ENCODE measurements around the gene ANO9. TPM values are rescaled to one million over a fixed set of nuclear protein-coding genes. Genes with fewer than 3 reads are reported as not detected.

Gene ANO9
- total RNA-seq, 3 donors from 2014 or later (not counting 1 experiment from before 2014, with no cell fraction given), result 15.1 to 21.3 (median 15.1) TPM

DNA sequence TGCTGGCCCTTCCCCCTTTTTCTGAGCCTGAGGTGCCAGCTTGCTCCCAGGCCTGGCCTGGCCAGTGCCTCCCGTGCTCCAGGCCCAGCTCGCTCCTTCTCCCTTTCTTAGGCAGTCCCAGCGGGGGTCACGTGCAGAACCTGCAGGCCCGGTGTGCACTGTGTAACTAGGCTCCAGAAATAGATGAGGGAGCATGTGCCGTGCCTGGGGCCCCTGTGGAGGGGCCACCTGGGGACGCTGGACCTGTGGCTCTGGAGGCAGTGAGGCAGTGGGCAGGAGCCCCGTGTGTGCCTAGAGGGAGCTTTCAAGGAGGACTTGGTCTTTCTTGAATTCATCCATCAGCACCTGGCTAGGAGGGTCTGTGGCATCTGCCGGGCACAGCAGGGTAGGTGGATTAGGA is 19.8 kb upstream of the ANO9 start:
- H3K27me3 Mint-ChIP-seq (ENCODE audit: low read depth in 2 of 2), result no peaks in the 10 kb centered on the region
- Histone ChIP-seq H3K36me3 (ENCODE audit: control insufficient read depth, insufficient read depth, low read length) (peaks cover 11% of the 10 kb centered on the region), H3K27me3 (ENCODE audit: control insufficient read depth, insufficient read depth, low read length) (no peaks in the 10 kb centered on the region), H3K9me3 (ENCODE audit: control insufficient read depth, insufficient read depth, low read length) (no peaks in the 10 kb centered on the region), H3K27ac (ENCODE audit: low read length) (no peak overlapping the region), H3K4me3 (ENCODE audit: low read length) (no peak overlapping the region), H3K4me1 (ENCODE audit: control insufficient read depth, insufficient read depth, low read length) (peaks cover 14% of the 10 kb centered on the region)
- WGBS (ENCODE audit: insufficient coverage), result 96% methylated on average over 9 of the region's 9 CpGs
- no peaks in the 10 kb centered on the region for H3K9me3 Mint-ChIP-seq
- DNase-seq, result no peak
- intact Hi-C loops (cut with micrococcal nuclease), result no loop called here
- no peaks in the 10 kb centered on the region for H3K36me3 Mint-ChIP-seq
- no peak for ATAC-seq
- no peak overlapping the region for H3K27ac Mint-ChIP-seq
- TF ChIP-seq, protein P1, sequence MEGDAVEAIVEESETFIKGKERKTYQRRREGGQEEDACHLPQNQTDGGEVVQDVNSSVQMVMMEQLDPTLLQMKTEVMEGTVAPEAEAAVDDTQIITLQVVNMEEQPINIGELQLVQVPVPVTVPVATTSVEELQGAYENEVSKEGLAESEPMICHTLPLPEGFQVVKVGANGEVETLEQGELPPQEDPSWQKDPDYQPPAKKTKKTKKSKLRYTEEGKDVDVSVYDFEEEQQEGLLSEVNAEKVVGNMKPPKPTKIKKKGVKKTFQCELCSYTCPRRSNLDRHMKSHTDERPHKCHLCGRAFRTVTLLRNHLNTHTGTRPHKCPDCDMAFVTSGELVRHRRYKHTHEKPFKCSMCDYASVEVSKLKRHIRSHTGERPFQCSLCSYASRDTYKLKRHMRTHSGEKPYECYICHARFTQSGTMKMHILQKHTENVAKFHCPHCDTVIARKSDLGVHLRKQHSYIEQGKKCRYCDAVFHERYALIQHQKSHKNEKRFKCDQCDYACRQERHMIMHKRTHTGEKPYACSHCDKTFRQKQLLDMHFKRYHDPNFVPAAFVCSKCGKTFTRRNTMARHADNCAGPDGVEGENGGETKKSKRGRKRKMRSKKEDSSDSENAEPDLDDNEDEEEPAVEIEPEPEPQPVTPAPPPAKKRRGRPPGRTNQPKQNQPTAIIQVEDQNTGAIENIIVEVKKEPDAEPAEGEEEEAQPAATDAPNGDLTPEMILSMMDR (IDR thresholded peaks at IDR 0.05), result no peak
- peaks cover 13% of the 10 kb centered on the region in 2 donors for H3K4me1 Mint-ChIP-seq
- peak overlapping the region; percentile 21 for H3K4me3 Mint-ChIP-seq

DNA sequence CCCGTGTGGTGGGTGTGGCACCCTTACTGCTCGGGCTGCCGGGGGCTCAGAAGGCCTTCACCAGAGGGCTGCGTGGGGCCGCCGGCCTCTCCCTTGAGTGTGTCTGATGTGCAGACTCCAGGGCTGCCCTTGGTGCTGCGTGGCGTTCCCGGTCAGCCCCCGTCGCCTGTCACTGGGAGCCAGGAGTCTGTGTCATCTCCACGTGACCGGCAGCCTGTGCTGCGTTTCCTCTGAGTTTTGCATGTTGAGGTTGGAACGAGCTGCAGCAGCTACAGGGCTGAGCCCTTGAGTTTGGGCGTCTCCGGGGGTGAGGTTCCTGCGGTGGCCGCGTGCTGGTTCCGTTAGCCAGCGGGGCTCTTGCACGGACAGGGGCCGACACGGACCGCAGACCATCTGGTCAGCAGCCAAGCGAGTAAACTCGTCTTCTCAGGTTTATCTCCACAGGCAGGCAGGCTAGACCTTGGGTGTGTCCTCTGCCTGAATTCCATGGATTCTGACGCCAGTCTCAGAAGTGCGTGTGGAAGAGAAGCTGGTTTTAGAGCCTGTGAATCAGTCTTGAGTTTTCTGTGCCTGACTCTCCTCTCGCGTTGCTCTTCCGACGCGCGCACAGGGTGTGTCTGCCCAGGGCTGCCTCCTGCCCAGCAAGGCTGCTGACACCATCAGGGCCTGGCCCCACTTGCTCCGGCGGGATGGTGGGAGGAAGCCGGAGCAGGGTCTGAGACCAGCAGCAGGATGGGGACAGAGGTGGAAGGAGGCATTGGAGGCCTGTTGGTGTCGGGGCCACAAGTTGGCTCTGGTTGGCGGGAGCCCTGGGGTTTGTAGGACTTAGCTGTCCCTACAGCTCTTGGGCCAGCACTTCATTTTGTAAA is 18.8 kb upstream of the ANO9 start:
- Histone ChIP-seq H3K27me3 (ENCODE audit: control insufficient read depth, insufficient read depth, low read length) (no peaks in the 10 kb centered on the region), H3K4me1 (ENCODE audit: control insufficient read depth, insufficient read depth, low read length) (peaks cover 24% of the 10 kb centered on the region), H3K9me3 (ENCODE audit: control insufficient read depth, insufficient read depth, low read length) (no peaks in the 10 kb centered on the region), H3K36me3 (ENCODE audit: control insufficient read depth, insufficient read depth, low read length) (peaks cover 11% of the 10 kb centered on the region), H3K27ac (ENCODE audit: low read length) (no peak overlapping the region), H3K4me3 (ENCODE audit: low read length) (no peak overlapping the region)
- H3K27ac Mint-ChIP-seq, result no peak overlapping the region
- no peak overlapping the region for H3K4me3 Mint-ChIP-seq
- intact Hi-C loops (cut with micrococcal nuclease), result no loop called here
- TF ChIP-seq, protein P1 (IDR thresholded peaks at IDR 0.05), result no peak
- H3K4me1 Mint-ChIP-seq, result peaks cover 19 to 22% of the 10 kb centered on the region in 2 donors
- H3K9me3 Mint-ChIP-seq, result no peaks in the 10 kb centered on the region
- H3K27me3 Mint-ChIP-seq (ENCODE audit: low read depth in 2 of 2), result no peaks in the 10 kb centered on the region
- ATAC-seq (no peak), DNase-seq (no peak)
- H3K36me3 Mint-ChIP-seq, result no peaks in the 10 kb centered on the region
- WGBS (ENCODE audit: insufficient coverage), result 97% methylated on average over 41 of the region's 41 CpGs

DNA sequence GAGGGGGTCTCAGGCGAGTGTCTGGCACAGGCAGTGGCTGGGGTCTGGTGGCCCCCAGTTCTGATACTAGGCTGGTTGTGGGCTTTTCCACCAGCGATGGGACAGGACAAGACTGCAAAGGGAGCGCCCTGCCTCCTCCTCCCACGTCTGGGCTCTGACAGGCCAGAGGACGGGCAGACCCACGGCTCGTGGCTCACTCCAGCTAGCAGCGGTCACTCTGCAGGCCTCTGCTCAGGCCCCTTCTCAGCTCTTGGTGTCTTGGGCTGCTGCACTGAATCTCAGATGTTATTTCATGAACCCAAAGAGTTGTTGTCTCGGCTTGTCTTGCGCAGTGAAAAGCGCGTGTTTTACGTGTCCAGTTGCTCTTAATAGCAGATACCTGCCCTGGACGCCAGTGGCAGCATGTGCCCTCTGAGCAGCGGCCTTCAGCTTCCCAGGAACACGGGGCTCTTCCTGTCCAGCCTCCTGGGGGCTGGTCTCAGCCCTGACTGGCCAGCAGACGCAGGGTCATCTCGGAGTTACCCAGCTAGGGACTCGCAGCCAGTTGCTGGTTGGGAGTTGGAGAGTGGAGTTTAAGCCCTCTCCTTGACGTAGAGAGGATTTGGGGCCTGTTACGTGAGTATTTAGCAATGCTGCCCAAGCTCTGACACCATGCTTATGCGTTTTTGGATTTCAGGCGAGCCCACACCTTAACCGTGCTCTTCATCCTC is 17.9 kb upstream of the ANO9 start:
- no peaks in the 10 kb centered on the region for H3K27me3 ChIP-seq (ENCODE audit: control insufficient read depth, insufficient read depth, low read length)
- Mint-ChIP-seq H3K27me3 (ENCODE audit: low read depth in 2 of 2) (no peaks in the 10 kb centered on the region), H3K4me3 (no peak overlapping the region), H3K9me3 (no peaks in the 10 kb centered on the region), H3K36me3 (no peaks in the 10 kb centered on the region), H3K27ac (no peak overlapping the region), H3K4me1 (peaks cover 19 to 29% of the 10 kb centered on the region in 2 donors)
- no peak overlapping the region for H3K4me3 ChIP-seq (ENCODE audit: low read length)
- no peaks in the 10 kb centered on the region for H3K9me3 ChIP-seq (ENCODE audit: control insufficient read depth, insufficient read depth, low read length)
- DNase-seq (no peak), ATAC-seq (no peak)
- intact Hi-C loops (cut with micrococcal nuclease), result no loop called here
- peaks cover 24% of the 10 kb centered on the region for H3K4me1 ChIP-seq (ENCODE audit: control insufficient read depth, insufficient read depth, low read length)
- no peak overlapping the region for H3K27ac ChIP-seq (ENCODE audit: low read length)
- WGBS (ENCODE audit: insufficient coverage), result 96% methylated on average over 24 of the region's 24 CpGs
- TF ChIP-seq, protein P1 (IDR thresholded peaks at IDR 0.05), result no peak
- peaks cover 9% of the 10 kb centered on the region for H3K36me3 ChIP-seq (ENCODE audit: control insufficient read depth, insufficient read depth, low read length)

All from natural killer cell (primary cell).